ENCODE measurements around the gene GRK3. TPM values are rescaled to one million over a fixed set of nuclear protein-coding genes. Genes with fewer than 3 reads are reported as not detected.

Gene GRK3
- total and polyA plus RNA-seq, 12 donors = 0.97 to 9.0 (median 5.2) TPM

DNA sequence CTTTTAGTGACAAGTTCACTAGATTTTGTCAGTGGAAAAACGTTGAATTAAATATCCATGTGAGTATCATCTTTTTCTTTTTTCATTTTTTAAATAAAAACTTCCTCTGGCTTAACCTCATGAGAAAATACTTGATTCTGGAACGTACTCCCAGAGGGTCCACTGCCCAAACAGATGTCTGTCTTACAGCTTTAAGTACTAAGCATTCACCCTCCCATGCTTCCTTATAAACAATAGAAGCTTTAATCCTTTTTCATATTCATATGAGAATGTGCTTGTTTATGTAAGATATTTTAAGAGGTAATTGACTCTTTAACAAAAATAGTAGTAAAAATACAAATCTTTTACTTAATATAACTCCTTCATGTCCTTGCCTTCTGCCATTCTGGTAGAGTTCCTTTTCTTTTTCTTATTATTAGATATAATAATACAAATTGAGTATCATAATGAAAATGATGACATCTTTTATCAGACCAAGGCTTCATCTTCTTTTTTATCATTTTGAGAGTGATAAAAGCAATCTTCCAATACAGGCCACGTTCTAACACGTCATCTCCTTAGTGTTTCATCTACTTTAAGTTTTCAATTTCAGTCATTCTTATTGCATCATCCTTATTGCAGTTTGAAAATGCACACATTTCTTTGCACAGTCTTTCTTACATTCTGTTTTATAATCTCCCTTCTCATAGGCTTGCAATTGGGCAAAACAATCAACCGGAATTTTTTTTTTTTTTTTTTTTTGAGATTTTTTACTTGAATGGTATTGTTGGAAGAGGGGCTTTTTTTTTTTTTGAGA is 108.0 kb downstream of the GRK3 start:
- no peak overlapping the region for H3K4me3 ChIP-seq
- ATAC-seq (no peak), DNase-seq (no peak)
- H3K4me1 ChIP-seq = peaks cover 0 to 27% (median 0%) of the 10 kb centered on the region in 9 donors
- H3K27ac ChIP-seq = no peak overlapping the region
- TF ChIP-seq, protein P1, sequence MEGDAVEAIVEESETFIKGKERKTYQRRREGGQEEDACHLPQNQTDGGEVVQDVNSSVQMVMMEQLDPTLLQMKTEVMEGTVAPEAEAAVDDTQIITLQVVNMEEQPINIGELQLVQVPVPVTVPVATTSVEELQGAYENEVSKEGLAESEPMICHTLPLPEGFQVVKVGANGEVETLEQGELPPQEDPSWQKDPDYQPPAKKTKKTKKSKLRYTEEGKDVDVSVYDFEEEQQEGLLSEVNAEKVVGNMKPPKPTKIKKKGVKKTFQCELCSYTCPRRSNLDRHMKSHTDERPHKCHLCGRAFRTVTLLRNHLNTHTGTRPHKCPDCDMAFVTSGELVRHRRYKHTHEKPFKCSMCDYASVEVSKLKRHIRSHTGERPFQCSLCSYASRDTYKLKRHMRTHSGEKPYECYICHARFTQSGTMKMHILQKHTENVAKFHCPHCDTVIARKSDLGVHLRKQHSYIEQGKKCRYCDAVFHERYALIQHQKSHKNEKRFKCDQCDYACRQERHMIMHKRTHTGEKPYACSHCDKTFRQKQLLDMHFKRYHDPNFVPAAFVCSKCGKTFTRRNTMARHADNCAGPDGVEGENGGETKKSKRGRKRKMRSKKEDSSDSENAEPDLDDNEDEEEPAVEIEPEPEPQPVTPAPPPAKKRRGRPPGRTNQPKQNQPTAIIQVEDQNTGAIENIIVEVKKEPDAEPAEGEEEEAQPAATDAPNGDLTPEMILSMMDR (IDR thresholded peaks at IDR 0.05) = no peak
- peaks cover 0 to 9% (median 0%) of the 10 kb centered on the region in 9 donors for H3K36me3 ChIP-seq
- H3K27me3 ChIP-seq = no peaks in the 10 kb centered on the region
- no peaks in the 10 kb centered on the region for H3K9me3 ChIP-seq
- WGBS, 2 donors = 78 to 79% methylated on average over 5 of the region's 5 CpGs
- intact Hi-C loops (cut with DNase I) = no loop called here

GRCh38 chr22:25673713-25674112 is 109.2 kb downstream of the GRK3 start:
- TF ChIP-seq, protein P1 (IDR thresholded peaks at IDR 0.05) = no peak
- no peak overlapping the region for H3K27ac ChIP-seq
- peaks cover 0 to 15% (median 0%) of the 10 kb centered on the region in 9 donors for H3K4me1 ChIP-seq
- no peaks in the 10 kb centered on the region for H3K9me3 ChIP-seq
- H3K27me3 ChIP-seq = no peaks in the 10 kb centered on the region
- peaks cover 0 to 9% (median 0%) of the 10 kb centered on the region in 9 donors for H3K36me3 ChIP-seq
- WGBS, 2 donors = 98% methylated on average over 5 of the region's 5 CpGs
- intact Hi-C loops (cut with DNase I) = no loop called here
- ATAC-seq = no peak
- DNase-seq = no peak
- H3K4me3 ChIP-seq = no peak overlapping the region

DNA sequence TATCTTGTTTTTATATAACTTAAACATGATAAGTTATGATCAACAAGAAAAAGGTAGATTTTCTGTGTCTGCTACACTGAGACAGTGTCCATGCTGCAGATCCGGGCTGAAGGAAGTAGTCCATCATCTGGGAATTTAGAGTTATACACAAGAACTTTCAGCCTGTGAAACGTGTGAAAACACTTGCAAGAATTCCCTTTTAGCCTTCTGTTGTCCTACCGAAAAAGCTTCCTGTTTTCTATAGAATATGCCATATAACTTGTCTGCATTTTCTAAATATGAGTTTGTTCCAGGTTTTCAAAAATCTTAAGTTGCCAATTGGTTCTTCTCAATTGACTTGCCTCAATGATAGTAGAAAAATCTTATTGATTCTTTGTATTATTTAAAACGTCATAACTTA is 113.2 kb downstream of the GRK3 start:
- no peak overlapping the region for H3K27ac ChIP-seq
- intact Hi-C loops (cut with DNase I) = no loop called here
- no peaks in the 10 kb centered on the region for H3K27me3 ChIP-seq
- DNase-seq = no peak
- TF ChIP-seq, protein P1 (IDR thresholded peaks at IDR 0.05) = no peak
- no peak overlapping the region for H3K4me3 ChIP-seq
- H3K9me3 ChIP-seq = no peaks in the 10 kb centered on the region
- no peaks in the 10 kb centered on the region for H3K4me1 ChIP-seq
- 78 to 85% methylated on average over 4 of the region's 4 CpGs for WGBS, 2 donors
- H3K36me3 ChIP-seq = peaks cover 0 to 15% (median 0%) of the 10 kb centered on the region in 9 donors
- no peak for ATAC-seq

- ATAC-seq (no peak), DNase-seq (no peak)
- Histone ChIP-seq H3K4me3 (no peak overlapping the region), H3K36me3 (peaks cover 0 to 6% (median 0%) of the 10 kb centered on the region in 9 donors), H3K9me3 (no peaks in the 10 kb centered on the region), H3K27me3 (no peaks in the 10 kb centered on the region), H3K27ac (no peak overlapping the region), H3K4me1 (peaks cover 0 to 5% (median 0%) of the 10 kb centered on the region in 9 donors)
- TF ChIP-seq, protein P1 (IDR thresholded peaks at IDR 0.05) = no peak
- WGBS, 2 donors = 84 to 88% methylated on average over 2 of the region's 2 CpGs
- intact Hi-C loops (cut with DNase I) = loop anchor here in 1 of 10 donors (10.0 kb wide), 1 partner anchor 55 kb away; no protein-coding TSS in a partner anchor
Observed at GRCh38 chr22:25680051-25680450, 115.6 kb downstream of the GRK3 start.
